A673 (cell line): ENCODE data around the gene CELF4.

Experiments
- EZH2 ChIP-seq: fragments of 200-600 bp; sonication (generic); IDR thresholded peaks from 2 replicates; pipeline ENCODE4 v1.6.1; 2017; ENCODE audit warnings: borderline replicate concordance, low read depth, mild to moderate bottlenecking, mixed read lengths, antibody characterized with exemption, low read length; ENCODE audit not compliant: poor library complexity, severe bottlenecking
- TF ChIP-seq, protein P1 (sequence below): fragments of 300-800, 200-600 bp; sonication (generic); conservative IDR thresholded peaks from 2 replicates; pipeline ENCODE4 v1.5.1; 2017; ENCODE audit warnings: low read depth, mild to moderate bottlenecking, antibody characterized with exemption, low read length, moderate library complexity, mixed read lengths

DNA sequence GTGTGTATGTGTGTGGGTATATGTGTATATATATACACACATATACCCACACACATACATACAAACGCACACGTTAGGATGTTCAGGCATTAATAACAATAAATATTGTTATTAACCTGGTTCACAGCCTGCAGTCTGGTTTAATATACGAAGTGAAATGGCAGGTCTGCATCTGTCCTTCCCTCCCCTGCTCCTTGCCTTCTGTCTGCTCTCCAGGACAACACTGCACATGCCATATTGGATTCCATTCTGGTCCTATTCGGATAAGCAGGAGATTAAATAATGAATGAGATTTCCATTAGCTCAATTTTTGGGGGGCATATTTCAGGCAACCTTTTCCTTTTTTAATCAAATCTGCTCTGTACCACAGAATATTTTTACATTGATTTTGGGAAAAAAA lies 158.0 kb downstream of the CELF4 start:
- TF ChIP-seq, protein P1, sequence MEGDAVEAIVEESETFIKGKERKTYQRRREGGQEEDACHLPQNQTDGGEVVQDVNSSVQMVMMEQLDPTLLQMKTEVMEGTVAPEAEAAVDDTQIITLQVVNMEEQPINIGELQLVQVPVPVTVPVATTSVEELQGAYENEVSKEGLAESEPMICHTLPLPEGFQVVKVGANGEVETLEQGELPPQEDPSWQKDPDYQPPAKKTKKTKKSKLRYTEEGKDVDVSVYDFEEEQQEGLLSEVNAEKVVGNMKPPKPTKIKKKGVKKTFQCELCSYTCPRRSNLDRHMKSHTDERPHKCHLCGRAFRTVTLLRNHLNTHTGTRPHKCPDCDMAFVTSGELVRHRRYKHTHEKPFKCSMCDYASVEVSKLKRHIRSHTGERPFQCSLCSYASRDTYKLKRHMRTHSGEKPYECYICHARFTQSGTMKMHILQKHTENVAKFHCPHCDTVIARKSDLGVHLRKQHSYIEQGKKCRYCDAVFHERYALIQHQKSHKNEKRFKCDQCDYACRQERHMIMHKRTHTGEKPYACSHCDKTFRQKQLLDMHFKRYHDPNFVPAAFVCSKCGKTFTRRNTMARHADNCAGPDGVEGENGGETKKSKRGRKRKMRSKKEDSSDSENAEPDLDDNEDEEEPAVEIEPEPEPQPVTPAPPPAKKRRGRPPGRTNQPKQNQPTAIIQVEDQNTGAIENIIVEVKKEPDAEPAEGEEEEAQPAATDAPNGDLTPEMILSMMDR, result no peak
- TF ChIP-seq EZH2, result no peak
